Activated CD8-positive, alpha-beta memory T cell treated with anti-CD3 and anti-CD28 coated beads, Interleukin-2, amount 50 U/mL, for 24 hours (primary cell): ENCODE results near the gene SNTB2.
"Not testable (repeated sequence)": the region's sequence is repeated elsewhere in the genome, so short reads cannot be mapped to it uniquely, and the experiment has no call there.

Experiments
- DNase-seq: peaks from one replicate; pipeline ENCODE4 v3.0.0-alpha.2; 2020; ENCODE audit errors: extremely low read depth

SNTB2 gene

GRCh38 chr16:69286941-69287713 is 100.2 kb downstream of the SNTB2 start:
- DNase-seq = no peak

- DNase-seq = not testable (repeated sequence)
These were observed 104.7 kb downstream of the SNTB2 start for GRCh38 chr16:69291657-69292056.

DNA sequence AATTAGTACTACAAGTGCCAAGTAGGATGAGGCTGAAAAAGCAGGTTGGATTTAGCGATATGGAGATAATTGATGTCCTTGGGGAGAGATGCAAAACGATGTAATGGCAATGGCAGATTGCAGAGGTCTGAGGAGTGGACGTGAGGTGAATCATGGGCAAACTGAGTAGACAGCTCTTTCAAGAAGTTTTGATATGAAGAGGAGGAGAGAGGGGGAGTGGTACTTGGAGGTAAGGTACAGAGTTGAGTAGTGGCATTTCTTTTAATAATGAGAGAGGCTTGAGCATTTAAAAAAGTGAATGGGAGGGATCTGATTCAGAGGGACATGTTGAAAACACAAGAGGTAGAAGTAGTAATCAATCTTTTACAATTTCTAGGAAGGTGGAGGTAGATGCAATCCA is 106.4 kb downstream of the SNTB2 start:
- no peak for DNase-seq

DNA sequence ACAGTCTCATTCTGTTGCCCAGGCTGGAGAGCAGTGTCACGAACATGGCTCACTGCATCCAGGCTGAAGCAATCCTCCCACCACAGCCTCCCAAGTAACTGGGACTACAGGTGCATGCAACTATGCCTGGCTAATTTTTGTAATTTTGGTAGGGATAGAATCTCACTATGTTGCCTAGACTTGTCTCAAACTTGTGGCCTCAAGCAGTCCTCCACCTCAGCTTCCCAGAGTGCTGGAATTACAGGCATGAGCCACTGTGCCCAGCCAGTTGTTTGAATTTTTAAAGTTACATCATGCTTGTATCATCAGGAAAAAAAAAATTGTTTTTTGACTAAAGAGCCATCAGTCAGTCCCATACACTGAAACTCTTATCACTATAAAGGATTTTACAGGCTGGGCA is 107.1 kb downstream of the SNTB2 start:
- no peak for DNase-seq

- DNase-seq = not testable (repeated sequence)
These were observed 109.8 kb downstream of the SNTB2 start for GRCh38 chr16:69296771-69297170.

- no peak for DNase-seq
These were observed 111.3 kb downstream of the SNTB2 start for GRCh38 chr16:69298261-69298660.

GRCh38 chr16:69301187-69301586 is 114.2 kb downstream of the SNTB2 start:
- no peak for DNase-seq

DNA sequence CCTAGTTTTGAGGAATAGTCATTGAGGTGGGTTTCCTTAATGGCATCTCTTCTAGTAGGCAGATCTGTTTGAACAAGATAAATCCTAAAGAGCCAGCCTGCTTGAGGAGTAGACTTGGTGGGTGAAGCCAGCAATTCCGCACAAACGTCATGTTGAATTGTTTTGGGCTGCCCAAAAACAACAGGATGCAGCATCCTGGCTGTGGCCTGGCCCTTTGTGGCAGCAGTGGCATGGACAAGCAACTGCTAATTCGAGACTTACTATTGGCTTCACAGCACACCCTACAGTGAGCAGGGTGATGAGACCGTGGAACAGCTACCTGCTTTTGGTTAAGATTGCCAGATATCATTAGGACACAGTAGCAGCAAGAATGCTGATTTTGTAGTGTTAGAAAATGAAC is 114.9 kb downstream of the SNTB2 start:
- no peak for DNase-seq

- DNase-seq = no peak
These were observed 115.3 kb downstream of the SNTB2 start for GRCh38 chr16:69302301-69302700.

DNA sequence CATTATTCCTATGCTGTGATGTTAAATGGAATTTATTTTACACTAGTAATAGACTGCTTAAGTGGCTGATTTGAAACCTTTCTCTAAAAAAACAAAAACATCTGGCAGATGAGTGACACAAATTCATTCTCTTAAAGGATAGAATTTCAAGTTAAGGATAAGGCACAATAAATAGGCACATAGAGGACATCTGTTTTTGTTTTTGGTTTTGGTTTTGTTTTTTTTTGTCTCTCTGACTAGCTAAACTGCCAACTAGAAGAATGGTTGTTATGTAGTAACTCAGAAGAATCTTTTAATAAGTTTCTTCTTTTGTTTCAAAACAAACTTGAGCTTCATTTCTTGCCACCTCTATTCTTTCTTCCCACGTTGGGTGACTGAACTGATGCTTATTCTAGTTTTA is 119.1 kb downstream of the SNTB2 start:
- no peak for DNase-seq

- no peak for DNase-seq
These were observed 120.1 kb downstream of the SNTB2 start for GRCh38 chr16:69307091-69307490.

GRCh38 chr16:69307856-69308255 is 120.9 kb downstream of the SNTB2 start:
- DNase-seq = no peak

DNA sequence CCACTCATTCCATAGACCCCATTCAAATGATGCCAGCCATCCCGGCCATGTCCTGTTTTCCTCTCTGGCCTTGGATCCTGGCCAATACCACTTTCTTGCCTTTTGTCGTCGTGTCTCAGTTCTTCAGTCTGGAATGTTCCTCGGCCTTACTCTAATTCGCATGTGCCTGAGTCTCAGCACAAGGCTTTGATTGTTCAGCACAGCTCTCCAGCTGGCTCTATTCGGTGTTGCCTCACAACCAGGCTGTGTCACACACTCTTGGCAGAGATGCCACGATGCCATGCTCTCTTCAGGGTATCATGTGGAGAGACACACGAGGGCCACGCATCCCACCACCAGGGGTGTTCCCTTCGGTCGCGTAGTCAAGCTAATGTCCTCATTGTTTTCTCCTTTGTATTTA is 122.4 kb downstream of the SNTB2 start:
- DNase-seq = no peak

DNA sequence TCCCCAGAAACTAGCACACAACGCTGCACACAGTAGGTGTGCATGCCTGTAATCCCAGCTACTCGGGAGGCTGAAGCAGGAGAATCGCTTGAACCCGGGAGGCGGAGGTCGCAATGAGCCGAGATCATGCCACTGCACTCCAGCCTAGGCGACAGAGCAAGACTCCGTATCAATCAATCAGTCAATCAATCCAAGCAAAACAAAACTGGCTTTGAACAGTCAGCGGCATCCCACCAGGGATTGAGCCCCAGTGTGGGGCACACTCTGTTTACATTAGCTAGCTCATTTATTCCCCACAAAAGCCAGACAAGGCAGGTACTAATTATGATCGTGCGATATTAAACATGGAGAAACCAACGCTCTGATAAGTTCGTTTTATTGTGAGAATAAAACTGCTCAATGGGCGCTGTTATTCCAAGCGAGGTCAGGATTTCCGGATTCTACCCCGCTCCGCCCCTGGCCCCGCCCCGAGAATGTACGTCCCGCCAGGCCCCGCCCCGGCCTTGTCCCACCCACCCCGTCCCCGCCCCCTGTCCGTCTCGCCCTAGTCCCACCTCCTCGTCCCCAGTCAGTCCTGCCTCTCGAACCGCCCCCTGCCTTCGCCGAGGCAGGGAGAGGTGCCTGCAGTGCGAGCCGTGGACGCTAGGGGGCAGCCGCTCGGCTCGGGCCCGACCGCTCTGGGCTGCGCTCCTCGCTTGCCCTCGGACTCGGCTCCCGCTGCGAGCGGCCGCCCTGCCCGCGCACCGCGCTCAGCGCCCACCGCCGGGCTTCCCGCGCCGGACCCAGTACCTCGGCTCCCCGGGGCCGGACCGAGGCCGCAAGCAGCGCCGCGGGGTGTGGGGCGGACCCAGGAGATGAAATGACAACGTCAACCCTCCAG is 123.9 kb downstream of the SNTB2 start, which contains the start of gene VPS4A:
Gene VPS4A (plus strand): TSS at position 698 of the 880 bp plus-strand sequence. CDS start 162 bp downstream, at position 860.
- peak; percentile 89 for DNase-seq

DNA sequence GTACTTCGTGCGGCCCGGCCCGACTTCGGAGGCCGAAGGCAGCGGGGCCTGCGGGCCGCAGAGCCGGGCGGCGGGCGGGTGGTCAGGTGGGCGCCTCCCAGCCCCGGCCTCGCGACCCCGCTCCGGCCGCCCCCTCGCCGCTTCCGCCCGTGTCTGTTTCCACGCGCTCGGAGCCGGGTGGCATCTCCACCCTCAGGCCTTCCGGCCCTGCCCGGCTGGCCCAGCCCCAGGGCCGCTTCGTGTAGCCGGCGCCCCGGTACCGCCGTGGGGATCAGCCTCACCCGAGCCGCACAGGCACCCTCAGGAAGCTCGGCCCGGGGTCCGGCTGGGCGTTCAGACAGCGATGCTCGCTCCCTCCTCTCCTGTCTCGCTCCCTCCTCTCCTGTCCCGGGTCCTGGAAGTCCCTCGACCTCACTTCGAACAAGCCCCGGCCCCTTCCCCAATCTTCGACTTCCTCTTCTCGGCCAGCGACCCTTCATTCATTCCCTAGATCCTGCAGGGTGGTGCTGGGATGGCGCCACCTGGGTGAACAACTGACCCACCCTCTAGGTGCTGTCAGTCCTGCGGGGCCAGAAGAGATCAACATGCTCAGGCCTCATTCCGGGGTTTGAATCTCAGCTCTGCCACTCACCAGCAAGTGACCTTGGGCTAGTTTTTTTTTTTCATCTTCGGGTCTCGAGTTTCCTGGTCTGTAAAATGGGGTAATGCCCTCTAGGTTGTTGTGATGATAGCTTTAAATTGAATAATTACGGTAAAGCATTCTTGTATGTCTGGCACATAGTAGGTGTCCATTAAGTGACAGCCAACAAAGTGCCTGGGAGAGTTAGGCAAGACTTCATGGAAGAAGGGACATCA is 124.8 kb downstream of the SNTB2 start:
- no peak for DNase-seq

- no peak for DNase-seq
These were observed 126.5 kb downstream of the SNTB2 start for GRCh38 chr16:69313469-69313868.

- no peak for DNase-seq
These were observed 127.6 kb downstream of the SNTB2 start for GRCh38 chr16:69314534-69314933.

DNA sequence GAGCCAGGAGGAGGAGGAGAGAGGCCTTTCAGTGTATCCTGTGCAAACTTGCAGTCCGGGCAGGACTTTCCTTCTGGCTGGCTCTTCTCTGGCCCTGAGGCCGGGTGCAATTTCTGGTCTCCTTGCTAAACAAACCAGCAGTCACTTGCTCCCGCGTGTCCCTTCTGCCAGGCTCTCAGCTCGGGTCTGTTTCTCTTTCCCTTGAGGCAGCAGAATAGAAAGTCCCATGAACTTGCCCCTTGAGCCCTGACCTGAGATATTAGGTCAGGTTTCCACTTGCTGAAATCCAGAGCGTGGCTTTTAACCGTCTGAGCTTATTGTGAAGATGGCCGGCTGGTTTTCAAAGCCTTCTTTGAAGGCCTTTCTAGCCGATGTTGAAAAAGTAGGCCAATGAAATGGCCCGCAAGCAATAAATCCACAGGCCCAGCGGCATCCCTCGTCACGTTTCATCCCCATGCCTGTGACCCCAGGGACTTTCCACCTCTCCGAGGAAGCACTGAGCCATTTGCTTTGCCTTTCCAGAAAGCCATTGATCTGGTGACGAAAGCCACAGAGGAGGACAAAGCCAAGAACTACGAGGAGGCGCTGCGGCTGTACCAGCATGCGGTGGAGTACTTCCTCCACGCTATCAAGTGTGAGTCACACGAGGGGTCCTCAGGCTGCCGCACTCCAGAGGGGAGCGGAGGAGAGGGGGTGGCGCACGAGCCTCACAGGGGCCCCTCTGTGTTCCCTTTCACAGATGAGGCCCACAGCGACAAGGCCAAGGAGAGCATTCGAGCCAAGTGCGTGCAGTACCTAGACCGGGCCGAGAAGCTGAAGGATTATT is 128.7 kb downstream of the SNTB2 start:
- no peak for DNase-seq

DNA sequence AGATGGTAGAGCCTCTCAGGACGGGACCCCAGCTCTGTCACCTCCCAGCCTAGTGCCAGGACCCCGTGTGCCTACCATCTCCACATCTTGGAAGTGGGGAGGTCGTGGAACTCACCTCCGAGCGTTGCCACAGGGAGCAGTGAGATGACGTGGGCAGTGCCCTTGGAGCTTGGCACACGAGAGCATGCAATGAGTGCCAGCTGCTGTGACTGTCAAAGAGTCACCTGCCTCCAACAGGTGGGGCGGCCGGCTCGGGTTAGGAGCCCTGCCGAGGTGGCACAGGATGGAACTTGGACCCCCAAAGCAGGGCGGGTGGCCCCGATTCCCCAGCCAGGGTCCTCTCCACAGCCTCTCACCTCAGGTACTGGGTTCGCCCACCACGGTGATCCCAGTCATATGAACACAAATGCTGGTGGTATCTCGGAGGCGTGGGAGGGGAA is 129.7 kb downstream of the SNTB2 start:
- DNase-seq = no peak

GRCh38 chr16:69318177-69318910 is 131.4 kb downstream of the SNTB2 start:
- DNase-seq = no peak
